Activated CD4-positive, alpha-beta T cell treated with anti-CD3 and anti-CD28 coated beads, Interleukin-2, Interleukin-6, amounts not matched to agents 100 ng/mL and 50 ng/mL, durations not matched to agents 16 hours and 8 hours (primary cell): ENCODE data around the gene CACNA1S.

Experiments used
- DNase-seq: peaks from one replicate; pipeline ENCODE4 v3.0.0-alpha.2; 2020

The CACNA1S gene

DNA sequence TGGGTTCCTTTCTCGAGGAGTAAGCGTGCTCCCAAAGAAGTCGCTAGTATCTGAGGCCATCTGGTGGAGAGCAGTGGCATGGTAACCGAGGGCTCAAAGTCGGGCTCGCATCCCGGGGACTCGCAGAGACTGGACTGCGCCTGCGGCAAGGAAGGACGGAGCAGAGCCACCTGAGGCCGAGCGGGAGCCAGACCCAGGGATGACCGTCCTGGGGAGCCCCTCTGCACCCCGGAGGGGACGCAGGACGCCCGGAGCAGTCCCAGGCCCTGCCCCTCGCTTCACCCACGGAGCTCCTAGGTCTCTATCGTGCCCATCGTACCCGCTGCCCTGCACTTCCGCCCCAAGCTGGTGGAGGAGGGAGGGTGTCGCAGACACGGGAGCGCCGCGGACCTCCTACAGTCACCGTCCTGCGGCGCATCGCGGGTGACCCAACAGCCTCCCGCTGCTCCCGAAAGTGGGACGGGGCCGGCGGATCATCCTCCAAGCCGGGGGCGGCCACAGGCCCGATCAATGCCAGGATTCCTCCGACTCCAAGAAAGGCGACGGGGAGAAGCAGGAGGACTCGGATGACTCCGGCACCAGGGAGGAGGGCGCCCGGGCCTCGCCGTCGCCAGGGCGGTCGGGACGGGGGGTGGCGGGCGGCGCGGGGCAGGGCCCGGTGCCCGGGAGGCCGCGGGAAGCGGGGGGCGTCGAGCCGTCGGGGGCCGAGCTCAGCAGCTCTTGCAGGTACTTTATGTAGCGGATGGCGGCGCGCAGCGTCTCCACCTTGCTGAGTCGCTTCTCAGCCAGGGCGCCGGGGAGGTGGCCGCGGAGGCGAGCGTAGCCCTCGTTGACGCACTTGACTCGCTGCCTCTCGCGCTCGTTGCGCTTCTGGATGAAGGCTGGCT is 2.3 kb upstream of the CACNA1S start:
- peak; percentile 84 for DNase-seq

DNA sequence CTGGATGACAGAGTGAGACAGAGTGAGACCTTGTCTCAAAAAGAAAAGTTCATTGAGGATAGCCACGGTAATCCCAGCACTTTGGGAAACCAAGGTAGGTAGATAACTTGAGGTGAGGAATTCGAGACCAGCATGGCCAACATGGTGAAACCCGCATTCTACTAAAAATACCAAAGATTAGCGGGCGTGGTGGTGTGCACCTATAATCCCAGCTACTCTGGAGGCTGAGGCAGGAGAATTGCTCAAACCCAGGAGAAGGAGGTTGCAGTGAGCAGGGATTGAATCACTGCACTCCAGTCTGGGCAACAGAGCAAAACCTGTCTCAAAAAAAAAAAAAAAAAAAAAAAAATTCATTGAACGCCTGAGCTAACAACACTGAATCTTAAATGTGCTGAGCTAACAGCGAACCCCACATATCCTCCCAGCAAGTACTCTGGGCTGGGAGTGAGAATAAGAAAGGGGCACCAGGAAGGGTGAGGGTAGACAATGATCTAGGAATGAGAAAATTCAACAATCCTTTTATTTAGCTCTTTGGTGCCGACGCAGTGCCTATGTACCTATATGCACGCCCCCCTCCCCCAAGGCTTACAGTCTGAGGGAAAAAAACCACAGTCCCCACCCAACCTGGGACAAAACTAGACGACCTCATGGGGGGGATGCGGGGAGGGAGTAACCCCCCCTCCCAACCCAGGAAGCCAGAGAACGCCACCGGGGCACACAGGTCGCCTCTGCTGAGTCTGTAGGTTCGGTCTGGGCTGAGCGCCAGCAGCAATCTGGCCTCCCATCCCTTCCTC is 1.4 kb upstream of the CACNA1S start:
- no peak for DNase-seq

DNA sequence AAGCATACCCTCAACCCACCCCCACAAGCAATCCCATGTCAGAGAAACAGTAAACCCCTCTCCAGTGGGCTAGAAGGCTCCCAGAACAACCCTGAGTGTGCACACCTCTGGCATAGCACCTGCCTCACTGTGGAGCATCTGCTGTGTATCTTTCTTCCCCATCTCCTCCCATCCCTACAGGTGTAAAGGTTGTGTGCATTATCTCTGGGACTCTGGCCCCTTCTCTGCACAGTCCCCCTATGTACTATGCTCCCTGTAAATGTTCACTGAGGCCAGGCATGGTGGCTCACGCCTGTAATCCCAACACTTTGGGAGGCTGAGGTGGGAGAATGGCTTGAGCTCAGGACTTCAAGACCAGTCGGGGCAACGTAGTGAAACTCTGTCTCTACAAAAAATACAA is 700 bp upstream of the CACNA1S start:
- DNase-seq: no peak

GRCh38 chr1:201111672-201112071 is 554 bp downstream of the CACNA1S start:
- DNase-seq: no peak

DNA sequence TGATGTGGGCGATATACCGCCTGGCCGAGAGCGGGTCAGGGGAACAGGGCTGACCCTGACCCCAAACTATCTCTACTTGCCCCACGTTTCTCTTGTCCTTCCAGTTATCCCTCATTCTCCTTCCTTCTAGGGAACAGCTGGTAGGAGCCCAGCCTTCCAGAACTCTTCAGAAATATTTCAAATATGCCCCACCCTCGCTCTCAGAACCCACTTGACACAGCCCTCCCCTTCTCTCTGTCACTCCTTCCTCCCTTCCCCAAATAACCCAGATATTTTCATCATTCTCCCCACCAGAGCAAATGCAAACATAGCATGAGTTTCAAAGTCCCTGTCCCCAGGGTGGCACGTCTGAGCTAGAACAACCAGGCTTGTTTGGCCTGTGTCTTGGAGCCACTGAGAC is 1.1 kb downstream of the CACNA1S start:
- DNase-seq: no peak

GRCh38 chr1:201110616-201111015 is 1.6 kb downstream of the CACNA1S start:
- DNase-seq: no peak

DNA sequence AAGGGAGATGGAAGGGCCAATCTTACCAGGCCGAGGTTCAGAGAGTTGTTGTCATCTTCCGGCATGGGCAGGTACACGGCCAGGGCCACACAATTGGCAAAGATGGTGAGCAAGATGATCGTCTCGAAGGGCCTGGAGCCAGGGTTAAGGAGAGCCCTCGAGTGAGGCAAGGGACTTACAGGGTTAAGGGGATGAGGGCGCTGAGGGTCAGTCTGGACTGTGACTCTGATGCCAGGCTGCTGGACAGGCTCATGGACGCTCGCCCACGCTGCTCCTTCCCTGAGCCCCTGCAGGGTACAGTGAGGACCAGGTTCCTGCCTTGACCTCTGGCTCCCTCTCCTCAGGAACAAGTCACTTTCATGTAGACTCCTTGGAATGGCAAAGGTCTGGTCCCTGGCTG is 2.1 kb downstream of the CACNA1S start:
- no peak for DNase-seq

DNA sequence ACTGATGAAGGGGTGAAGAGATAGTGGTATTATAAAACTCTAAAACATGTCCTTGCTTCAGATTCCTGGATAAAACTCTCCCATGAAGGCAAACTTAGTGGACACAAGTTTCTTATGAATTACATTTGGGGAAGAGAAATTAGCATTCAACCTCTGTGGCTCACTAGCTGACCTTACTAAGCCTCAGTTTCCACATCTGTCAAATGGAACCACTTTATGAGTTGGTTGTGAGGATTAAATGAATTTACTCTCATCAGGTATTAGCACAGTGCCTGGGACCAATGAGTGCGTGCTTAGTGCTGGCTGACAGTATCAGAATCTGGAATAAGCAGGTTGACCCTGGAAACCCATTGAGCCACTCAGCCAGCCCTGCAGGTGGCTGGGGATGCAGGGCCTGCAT is 2.6 kb downstream of the CACNA1S start:
- no peak for DNase-seq

DNA sequence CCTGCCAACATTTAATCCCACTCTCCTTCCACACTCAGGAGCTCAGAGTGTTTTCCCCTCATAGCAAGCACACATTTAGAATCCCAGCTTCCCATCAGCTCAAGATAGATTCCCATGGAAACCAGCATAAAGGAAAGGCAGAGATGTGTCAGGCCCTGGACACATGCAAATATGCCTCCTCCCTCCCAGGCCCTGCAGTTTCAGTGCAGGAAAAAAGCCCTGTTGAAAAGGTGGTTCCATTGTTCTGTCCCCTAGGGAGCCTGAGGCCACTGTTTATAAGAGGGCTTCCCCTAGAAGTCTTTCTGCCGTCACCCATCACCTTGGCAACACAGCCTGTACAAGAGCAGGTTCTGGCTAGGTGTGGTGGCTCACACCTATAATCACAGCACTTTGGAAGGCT is 3.6 kb downstream of the CACNA1S start:
- no peak for DNase-seq

DNA sequence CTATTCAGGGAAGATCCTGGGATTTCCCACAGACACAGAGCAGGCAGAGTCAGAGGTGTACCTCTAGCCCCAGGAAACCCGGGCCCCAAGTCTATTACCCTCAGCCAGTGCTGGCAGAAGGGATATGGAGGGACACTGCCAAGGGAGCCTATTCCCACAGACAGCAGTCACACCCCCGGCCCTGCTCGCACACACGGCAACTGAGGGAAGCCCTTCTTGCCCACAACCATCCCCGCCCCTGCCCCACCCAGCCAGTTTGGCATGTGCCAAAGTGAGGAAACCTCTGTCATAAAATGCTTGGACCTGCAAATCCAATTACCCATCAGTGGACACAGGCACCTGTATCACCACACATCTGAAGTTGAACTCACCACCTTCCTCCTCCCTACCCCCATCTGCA is 6.5 kb downstream of the CACNA1S start:
- no peak for DNase-seq

DNA sequence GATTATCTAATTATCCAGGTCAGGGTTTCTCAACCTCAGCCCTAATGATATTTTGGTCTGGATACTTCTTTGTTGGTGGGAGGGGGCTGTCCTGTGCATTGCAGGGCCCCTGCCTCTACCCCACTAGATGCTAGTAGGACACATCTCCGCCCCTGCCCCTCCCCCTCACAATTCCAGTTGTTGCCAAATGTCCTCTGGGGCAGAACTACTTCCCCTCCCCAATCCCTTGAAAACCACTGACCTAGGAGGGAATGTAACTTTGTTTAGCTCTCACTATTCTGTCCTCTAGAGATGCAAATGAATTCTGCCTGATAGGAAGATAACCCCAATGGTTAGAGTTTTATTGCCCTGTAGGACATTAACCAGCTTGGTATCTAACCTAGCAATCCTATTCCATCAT is 8.1 kb downstream of the CACNA1S start:
- DNase-seq: no peak

- no peak for DNase-seq
Observed at GRCh38 chr1:201103666-201104065, 8.6 kb downstream of the CACNA1S start.

- DNase-seq: no peak
Observed at GRCh38 chr1:201100169-201100930, 11.9 kb downstream of the CACNA1S start.

GRCh38 chr1:201098992-201099677 is 13.1 kb downstream of the CACNA1S start:
- DNase-seq: no peak

- DNase-seq: no peak
Observed at GRCh38 chr1:201096977-201097856, 15.0 kb downstream of the CACNA1S start.

DNA sequence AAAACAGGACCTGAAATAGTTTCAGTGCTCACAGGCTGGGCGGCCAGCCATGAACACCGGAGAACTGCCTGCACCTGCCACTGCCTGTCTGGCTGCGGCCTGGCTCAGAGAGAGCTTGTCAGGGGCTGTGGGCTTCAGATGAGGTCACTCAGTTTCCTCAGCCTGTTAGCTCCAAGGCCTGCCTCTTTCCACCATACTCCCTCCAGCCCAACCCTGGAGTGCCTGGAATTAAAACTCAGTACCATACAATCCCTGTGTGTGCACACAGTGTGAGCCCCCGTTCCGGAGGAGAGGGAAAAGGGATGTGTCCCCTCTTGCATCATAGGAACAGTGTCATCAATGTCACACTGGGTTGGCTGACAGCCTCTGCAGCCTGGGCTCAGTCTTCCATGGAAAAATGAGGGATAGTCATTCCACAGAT is 16.2 kb downstream of the CACNA1S start:
- DNase-seq: no peak

DNA sequence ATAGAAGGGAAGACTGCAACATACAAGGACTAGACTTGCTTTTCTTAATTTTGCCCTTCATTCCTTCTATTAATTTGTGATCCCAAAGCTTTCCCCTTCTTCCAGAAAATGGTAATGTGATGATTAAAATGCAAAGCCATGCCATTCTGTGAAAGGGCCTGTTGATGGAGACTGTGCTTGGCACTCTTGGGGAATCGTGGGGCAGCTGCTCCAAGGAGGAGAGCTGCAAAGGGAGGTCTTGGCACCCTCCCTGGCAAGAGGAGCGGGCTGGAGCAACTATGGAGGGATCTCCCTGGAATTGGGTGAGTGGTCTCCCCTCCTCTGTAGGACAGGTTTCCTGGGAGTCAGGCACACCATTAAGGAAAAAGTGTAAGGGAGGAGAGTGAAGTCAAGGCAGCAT is 16.6 kb downstream of the CACNA1S start:
- DNase-seq: no peak

DNA sequence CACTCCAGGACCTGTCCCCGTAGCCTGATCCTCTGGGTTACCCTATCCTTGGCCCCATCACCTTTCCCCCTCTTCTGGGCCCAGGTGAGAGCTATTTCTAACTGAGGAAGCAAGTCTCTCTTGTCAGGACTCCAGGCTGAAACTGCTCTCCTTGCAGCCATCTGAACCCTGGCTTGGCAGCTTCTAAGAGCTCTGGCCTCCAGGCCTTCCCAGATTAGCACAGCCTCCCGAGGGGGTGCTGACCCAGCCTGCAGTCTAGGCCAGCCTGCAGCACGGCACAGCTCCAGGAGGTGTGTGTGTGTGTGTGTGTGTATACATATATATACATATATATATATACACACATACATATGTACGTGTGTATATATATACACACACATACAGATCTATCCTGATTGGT is 17.4 kb downstream of the CACNA1S start:
- no peak for DNase-seq

DNA sequence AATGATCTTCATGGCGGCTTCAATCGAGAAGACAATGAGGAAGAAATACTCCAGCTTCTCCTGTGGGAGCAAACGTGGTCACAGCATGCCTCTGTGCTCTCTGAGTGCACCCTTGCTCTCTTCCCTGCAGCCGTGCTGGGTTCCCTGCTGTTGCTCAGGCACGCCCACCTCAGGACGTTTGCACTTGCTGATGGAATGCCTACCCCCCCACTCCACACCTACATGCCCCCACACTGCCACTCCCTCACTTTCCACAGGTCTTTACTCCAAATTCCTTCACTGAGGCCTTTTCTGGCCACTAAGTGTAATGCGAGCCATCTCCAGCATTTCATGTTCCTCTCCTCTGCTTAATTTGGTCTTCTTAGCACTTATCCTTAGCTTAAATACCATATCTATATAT is 18.3 kb downstream of the CACNA1S start:
- no peak for DNase-seq

DNA sequence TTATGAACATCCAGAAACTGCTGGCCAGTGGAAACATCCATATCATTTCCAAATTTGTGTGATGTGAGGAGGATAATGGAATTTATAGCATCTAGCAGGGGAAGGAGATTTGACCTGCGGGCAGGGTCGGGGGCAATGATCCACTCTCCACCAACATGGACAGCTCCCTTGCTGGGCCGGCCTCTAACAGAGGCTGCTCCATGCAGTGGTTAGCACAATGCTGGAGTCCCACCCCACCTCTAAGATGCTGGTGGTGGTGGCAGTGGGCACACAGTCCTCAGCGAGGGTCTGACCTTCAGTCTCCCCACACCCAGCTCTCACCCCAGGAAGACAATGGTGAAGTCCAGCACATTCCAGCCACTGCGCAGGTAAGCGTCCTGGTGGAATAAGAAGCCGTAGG is 18.7 kb downstream of the CACNA1S start:
- no peak for DNase-seq

DNA sequence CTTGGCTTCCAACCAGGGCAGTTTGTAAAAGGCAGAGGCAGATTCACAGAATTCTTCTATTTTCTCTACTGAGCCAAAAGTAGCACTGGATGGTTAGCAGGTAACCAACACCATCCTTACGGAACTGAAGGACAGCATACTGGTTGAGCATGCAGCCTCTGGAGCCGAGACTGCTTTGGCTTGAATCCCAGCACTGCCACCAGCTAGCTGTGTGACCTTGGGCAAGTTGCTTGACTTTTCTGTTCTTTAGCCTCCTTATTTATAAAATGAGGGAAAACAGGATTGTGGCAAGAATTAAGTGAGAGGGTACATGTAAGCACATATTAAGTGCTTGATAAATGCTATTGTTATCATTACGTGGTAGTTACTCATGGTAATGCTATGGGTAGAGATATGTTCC is 19.5 kb downstream of the CACNA1S start:
- no peak for DNase-seq

DNA sequence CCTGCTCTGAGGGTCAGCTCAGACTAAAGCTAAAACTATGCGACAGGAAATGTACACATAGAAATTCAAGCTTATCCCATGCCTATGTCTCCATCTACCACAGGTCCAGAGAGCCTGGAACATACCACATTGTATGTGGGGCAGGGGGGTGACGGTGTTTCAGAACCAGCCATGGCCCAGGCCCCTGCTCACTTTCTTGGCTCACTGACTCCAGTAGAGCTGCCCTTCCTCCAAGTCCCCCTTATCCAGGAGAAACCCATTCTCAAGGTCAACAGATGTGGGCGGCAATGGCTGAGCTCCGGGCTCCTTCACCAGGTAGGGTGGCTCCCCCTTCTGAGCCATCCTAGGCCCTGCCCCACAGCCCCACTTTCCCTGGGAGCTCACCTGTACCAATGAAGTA is 21.0 kb downstream of the CACNA1S start:
- DNase-seq: no peak
